CD1c-positive myeloid dendritic cell (primary cell): Measurements from ENCODE around the gene GKN2.
"Not testable (repeated sequence)": the region's sequence is repeated elsewhere in the genome, so short reads cannot be mapped to it uniquely, and the experiment has no call there.

ENCODE experiments used
- DNase-seq: peaks from one replicate; pipeline ENCODE4 v3.0.0-alpha.2; 2016; ENCODE audit errors: extremely low spot score

Gene GKN2

DNA sequence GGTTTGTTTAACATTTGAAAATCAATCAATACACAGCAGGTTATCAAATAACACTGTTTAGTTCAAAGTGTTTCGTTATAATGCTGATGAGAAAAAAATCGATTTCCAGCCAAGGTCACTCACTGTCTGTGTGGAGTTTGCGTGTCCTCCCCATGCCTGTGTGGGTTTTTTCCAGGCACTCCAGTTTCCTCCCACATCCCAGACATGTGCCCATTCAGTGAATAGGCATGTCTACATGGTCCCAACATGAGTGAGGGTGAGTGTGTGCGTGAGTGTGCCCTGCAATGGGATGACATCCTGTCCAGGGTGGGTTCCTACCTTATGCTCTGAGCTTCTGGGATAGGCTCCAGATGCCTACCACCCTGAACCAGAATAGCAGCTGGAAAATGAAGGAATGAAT, 8.7 kb upstream of the GKN2 start:
- DNase-seq: no peak

DNA sequence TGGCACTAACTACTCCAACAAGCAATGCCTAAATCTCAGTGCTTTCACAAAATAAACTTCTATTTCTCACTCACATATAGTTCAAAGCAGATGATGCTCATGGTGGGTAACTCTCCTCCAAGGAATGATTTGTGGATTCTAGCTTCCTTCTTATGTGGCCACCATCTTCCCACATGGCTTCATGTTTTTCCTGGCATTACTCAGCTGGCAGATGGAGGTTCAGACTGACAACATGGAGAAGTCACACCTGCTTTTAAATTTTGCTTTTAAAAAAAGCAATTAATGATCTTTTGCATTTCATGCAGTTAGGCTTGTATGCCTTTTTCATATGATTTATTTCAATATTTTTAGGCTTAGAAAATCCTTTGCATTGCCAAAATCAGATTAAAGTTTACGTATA, 6.3 kb upstream of the GKN2 start:
- DNase-seq: no peak

DNA sequence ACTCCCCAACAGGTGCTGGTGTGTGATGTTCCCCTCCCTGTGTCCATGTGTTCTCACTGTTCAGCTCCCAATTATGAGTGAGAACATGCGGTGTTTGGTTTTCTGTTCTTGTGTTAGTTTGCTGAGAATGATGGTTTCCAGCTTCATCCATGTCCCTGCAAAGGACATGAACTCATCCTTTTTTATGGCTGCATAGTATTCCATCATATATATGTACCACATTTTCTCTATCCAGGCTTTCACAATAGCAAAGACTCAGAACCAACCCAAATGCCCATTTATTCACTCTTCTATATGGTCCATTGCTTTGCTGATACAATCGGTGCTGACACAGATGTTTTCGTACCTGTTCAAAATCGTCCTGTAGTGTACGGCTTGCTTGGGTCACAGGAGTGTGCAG, 2.7 kb upstream of the GKN2 start:
- not testable (repeated sequence) for DNase-seq

DNA sequence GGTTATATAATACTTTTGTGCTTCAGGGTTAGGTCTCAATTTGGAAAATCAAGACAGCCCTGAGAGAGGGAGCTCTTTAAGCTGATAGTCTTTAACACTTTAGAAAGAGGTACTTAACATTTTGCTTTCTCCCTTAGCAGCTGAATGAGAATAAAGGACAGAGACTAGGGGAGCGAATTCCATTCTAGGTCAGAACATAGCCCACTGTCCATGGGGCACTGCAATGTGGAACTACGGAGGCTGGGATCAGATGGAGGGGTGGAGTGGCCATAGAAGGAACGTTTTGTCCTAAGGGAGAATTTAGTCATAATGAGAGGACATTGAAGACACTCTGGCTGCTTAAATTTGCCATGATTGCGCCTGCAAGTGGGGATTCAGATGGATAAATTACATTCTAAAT, 794 bp downstream of the GKN2 start:
- no peak for DNase-seq

DNA sequence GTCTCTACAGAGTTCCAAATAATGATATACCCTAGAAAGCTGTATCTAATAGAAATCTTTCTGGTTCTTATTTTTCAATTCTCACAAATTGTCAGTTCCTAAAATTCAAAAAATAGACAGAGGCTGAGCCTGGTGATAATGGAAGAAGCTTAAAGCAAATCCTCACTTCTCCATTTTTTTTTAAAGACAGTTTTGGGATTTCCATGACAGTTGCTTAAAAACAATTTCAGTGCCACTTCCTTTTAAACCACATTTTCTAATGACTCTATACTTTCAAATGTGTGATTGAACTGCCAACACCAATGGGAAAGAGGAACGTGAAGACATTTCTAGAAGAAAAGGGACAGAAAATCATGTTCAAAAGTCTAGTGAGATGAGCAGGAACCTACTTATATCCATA, 4.0 kb downstream of the GKN2 start:
- peak; percentile 73 for DNase-seq

DNA sequence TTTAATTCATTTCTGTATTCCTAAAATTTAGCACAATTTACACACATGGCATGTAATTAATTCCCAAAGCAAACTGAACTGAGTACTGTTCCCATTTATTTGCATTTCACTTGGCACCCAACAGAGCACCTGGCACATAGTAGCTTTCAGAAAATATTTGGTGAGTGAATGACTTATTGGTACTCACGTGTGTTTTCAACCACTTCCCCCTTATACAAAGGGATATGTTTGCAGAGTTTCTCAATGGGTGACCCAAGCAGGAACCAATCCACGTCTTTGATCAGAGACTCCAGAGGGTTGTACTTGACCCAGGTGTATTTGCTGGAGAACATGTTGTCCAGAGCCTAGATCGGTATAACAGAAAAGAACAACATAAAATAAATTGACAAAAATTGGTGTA, 6.6 kb downstream of the GKN2 start:
- peak; percentile 15 for DNase-seq

DNA sequence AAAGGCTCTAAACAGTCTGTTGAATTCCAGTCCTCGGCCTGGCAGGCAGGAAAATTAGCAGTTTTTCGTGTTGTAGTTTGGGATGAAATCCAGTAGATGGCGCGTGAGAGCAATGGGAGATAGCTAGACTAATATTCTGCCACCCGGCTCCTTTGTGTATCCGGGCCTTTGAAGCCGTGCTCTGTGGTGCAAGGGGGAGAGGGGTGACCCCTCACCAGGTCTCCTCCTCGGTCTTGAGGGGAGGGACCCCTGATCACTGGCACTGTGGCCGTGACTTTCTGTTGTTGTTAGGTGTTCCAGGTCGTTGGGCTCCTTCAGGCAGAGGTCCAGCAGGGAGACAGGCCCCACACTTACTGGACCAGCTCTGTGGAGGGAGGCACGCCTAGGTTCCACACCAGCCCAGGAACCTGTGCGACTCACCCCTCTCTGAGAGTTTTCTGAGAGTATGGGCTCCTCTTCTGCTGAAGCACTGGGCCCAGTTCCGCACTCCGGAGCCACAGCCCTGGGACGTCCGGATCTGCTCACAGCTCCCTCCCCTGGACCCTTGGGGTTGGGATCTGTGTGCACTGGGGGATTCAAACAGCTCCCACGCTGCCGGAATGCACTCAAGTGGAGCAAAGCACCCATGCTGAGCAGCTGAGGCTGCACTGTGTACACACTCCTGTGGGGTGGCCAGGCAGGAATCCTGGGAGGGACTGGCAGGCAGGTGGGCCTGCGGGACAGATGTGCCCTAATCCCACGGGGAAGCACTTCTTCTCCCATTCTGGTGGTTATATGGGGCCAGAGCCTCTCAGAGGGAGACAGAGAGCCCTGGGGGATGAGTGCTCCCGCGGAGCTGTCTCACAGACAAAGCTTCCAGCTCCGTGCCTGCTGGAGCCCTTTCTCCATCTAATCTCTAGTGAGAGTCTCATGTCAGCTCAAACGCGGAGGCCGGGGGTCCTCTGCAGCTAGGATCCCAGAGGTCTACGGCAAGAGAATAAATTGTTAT, 8.8 kb downstream of the GKN2 start:
- DNase-seq: peak; percentile 70

DNA sequence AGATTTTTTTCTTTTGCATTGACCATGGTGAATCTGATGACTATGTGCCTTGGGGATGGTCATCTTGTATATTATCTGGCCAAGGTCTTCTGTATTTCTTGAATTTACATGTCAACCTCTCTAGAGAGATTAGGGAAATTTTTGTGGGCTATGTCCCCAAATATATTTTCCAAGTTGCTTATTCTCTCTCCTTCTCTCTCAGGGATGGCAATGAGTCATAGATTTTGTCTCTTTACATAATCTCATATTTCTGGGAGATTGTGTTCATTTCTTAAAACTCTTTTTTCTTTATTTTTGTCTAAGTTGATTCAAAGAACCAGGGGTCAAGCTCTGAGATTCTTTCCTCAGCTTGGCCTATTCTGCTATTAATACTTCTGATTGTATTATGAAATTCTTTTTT, 9.9 kb downstream of the GKN2 start:
- DNase-seq: no peak

DNA sequence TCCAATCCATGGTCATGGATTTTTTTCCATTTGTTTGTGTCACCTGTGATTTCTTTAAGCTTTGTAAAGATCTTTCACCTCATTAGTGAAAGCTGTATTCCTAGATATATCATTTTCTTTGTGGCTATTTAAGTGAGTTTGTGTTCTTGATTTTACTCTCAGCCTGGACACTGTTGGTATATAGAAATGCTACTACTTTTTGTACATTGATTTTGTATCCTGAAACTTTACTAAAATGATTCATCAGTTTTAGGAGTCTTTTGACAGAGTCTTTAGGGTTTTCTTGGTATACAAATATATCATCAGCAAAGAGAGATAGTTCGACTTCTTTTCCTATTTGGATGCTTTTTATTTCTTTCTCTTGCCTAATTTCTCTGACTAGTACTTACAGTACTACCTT, 12.3 kb downstream of the GKN2 start:
- DNase-seq: no peak

DNA sequence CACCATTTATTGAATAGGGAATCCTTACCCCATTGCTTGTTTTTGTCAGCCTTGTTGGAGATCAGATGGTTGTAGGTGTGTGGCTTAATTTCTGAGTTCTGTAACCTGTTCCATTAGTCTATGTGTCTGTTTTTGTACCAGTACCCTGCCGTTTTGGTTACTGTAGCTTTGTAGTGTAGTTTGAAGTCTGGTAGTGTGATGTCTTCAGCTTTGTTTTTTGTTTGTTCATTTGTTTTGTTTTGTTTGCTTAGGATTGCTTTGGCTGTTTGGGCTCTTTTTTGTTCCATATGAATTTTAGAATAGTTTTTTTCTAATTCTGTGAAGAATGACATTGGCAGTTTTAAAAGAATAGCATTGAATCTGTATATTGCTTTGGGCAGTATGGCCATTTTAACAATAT, 12.7 kb downstream of the GKN2 start:
- DNase-seq: no peak

DNA sequence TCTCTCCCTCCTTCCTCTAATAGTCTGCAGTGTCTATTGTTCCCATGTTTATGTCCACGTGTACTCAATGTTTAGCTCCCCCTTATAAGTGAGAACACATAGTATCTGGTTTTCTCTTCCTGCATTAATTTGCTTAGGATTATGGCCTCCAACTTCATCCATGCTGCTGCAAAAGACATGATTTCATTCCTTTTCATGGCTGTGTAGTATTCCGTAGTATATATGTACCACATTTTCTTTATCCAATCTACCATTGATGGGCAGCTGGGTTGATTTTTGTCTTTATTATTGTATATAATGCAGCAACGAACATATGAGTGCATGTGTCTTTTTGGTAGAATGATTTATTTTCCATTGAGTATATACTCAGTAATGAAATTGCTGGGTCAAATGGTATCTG, 13.8 kb downstream of the GKN2 start:
- DNase-seq: no peak

DNA sequence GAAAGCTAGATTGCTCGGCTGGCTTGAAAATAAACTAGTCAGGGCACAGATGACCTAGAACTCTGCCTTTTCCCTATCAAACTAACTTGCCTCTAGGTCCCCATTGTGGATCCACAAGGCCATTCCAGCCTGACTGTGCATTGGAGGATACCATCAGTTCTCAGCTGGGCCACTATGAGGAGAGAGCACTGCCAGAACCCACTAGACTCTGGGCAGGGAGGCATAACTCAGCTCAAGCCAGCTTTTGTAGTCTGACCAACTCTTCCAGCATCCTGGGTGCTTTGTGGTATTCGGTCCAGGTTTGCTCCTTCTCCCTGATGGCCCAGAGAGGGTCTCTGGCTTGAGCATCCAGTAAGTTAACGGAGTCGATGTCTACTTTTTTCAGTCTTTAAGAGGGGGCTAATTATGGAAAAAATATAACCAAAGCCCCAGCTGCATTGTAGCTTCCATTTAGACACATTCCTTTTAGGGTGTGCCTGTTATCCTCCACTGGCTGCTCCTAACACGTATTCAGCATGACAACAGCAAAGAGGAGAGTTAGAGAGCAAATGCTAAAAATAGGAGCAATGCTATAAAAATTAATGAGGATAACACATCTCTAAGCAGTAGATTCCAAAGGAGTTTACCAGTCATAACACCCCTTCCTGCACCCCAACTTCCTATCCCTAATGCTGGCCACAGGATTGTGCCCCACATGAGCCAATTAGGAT, 15.2 kb downstream of the GKN2 start:
- DNase-seq: no peak

DNA sequence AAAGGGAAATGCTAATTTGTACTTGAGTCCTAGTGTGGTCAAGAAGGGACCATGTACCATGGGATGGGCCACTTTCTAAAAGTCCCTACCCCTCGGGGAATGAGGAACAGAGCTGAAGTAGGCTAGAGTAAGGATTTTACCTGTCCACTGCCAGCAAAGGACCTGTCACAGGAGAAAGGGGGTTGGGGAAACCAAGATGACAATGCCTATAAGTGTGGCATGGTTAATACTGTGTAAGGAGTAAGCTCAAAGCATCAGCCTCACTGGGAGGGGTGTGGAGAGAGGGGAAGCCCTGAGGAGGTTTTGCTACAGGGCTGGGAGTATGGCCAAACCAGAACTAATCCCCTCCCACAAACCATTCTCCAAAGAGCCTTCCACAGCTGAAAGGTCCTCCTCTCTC, 15.8 kb downstream of the GKN2 start:
- DNase-seq: no peak

DNA sequence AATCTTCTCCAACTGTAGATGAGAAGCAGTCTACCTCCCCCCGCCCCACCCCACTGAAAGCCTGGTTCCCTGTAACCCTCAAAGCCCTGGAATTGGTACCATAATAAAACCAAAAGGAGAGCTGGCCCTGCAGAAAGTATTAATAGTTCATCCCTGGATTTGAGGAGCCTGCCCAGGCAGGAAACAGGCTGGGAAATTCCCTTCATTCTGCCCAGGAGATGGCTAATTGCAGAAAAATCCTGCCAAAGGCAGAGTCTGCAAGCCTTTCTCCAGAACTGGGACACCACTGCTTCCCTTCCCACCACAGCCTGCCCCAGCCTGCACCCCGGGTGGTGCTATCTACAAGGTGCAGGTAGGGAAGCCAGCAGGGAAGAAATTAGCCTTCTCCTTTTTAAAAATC, 16.3 kb downstream of the GKN2 start:
- no peak for DNase-seq

DNA sequence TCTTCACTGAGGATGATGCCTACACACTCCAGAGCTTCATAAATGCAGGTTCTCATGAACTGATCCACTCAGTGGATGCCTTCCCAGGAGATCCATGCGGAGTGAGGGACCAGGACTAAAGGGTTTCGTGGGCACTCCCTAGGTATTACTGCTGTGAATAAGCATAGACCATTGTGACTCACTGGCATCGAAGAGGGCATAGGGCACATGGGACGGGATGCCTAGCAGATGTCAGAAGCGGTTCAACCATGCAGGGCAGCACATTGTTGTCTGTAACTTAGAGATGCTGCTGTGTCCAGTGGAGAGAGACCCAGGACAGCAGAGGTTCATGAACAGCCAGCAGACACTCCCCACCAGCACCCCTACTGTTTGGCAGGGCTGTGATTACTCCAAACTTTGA, 17.2 kb downstream of the GKN2 start:
- DNase-seq: no peak

DNA sequence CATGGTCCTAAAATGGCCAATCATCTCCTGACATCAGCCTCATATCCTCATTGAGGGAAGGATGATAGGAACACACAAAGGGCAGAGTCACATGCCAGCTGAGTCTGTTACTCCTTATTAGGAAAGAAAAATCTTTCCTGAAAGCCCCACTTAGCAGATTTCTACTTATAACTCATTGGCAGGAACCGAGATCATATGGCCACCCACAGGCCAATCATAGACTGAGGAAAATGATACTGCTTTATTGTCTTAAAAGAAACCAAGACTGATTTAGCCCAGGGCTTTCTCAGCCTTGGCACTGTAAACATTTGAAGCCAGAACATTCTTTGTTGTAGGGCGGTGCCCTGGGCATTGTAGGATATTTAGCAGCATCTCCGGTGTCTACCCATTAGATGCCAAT, 18.7 kb downstream of the GKN2 start:
- no peak for DNase-seq

DNA sequence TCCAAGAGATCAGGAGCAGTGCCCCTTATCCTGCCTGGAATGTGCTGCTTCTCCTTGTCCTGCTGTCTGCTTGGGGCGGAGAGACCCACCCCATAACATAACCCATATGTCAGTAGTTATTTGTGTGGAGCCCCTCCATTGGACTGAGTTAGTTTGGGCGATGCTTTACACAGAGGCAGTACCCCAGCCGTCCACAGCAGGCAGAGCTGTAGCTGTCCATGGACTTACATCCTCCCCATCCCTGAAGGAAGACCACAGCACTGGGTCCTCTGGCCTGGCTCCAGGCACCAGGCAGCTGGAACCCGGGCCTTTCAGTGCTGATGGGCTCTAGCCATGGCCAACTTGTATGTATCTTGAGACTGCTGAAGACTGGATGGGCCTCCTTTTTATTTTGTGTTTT, 20.3 kb downstream of the GKN2 start:
- no peak for DNase-seq

DNA sequence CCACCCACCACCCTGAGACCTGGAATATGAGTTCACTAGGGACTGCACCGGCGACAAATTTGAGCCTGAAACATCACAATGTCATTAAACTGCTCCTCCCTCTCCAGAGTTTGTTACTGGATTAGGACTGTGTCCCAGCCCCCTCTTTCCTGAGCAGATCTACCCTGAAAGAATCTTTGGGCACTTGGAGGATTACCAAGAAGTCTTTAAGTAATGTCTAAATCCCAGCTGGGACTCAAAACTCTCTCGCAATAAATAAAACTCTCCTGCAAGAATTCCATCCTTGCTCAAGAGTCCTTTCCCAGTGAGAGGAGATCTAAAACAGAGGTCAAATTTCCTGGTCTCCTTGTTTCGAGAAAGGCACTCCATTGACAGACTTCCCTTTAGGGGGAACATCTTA, 20.9 kb downstream of the GKN2 start:
- DNase-seq: no peak

DNA sequence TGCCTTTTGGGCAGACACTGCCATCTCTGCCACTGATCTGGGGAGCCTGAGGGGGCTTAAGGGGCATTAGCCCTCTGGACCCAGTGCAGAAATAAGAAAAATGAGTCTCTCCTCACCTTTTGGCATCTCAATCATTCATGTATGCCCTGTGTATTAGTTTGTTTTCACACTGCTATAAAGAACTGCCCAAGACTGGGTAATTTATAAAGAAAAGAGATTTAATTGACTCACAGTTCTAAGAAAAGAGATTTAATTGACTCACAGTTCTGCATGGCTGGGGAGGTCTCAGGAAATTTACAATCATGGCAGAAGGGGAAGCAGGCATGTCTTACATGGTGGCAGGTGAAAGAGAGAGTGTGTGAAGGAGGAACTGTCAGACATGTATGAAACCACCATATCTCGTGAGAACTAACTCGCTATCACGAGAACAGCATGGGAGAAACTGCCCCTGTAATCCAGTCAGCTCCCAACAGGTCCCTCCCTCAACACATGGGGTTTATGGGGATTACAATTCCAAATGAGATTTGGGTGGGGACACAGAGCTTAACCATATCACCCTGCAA, 21.5 kb downstream of the GKN2 start:
- no peak for DNase-seq

DNA sequence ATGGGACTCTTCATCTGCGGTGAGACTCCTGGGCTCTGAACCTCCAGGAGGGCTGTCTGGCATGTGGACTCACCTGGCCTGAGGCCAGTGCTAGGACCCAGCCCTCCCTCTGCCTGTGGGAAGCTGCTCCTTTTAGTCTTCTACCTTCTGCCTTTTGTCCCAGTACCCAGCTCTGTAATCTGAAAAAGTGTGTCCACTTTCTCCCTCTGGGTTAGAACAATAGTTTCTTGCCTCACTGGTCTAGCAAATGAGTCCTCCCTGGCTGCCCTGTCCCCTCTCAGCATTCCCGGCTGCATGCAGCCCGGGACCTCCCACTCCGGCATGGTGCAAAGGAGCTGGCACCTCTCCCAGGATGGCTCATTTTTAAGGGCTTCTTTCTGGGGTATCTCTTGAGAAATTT, 25.9 kb downstream of the GKN2 start:
- no peak for DNase-seq

DNA sequence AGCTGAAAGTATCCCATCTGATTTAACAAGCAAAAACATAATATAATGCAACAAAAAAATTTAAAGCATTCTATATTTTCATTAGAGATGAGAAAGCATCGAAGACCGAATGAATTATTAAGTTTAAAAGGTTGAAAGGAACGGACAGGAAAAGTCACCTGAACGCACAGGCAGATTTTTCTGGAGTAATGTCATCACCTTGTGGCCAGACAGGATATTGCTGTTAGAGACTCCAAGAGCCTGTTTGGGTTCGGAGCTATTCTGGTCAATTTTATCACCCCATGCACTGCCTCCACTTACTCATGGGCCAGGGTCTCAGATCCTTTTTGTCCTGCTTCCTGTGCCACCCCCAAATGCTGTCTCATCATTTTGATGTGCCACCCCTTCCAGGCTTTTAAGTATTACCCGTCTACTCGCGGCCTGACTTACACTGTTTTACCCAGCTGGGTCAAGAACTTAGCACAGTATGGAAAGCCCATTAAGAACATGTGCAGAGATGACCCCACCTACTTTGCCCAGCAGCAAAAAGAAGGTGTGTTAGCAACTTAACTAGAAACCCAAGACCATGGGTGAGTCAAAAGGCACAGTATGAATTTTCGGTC, 27.3 kb downstream of the GKN2 start:
- peak; percentile 74 for DNase-seq

DNA sequence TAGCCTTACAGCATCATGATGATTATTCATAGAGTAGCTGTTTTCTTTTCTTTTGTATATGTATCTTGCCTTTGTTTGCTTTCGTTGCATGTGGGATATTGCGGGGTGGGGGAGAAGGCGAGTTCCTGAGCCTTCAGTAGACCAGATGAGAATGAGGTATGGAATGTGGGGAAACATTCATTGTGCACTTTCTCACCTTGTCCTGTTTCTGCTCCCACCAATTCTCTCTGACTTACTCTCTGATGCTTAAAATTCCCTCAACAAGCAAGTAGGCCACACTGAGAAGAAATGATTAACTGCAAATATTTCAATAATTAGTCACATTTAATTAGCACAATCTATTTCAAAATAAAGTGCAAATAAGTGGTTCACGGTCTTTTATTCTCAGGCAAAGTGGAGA, 31.0 kb downstream of the GKN2 start:
- no peak for DNase-seq
